ENCODE measurements around the gene NFE2L3.

GRCh38 chr7:26153823-26154783, 2.1 kb downstream of the NFE2L3 start:
- TF ChIP-seq CTCF (IDR thresholded peaks at IDR 0.05; ENCODE audit: borderline replicate concordance, extremely low read depth, low read length, poor library complexity, severe bottlenecking) = no peak
- TF ChIP-seq EZH2 (IDR thresholded peaks at IDR 0.05; ENCODE audit: borderline replicate concordance, low read depth, low read length, severe bottlenecking) = no peak

All from DND-41 (cell line).